EH (cell line): Measurements from ENCODE around the gene KLHL9.

Source experiments
- DNase-seq: peaks from one replicate; pipeline ENCODE4 v3.0.0-alpha.2; 2015; ENCODE audit warnings: low read depth

Gene KLHL9

DNA sequence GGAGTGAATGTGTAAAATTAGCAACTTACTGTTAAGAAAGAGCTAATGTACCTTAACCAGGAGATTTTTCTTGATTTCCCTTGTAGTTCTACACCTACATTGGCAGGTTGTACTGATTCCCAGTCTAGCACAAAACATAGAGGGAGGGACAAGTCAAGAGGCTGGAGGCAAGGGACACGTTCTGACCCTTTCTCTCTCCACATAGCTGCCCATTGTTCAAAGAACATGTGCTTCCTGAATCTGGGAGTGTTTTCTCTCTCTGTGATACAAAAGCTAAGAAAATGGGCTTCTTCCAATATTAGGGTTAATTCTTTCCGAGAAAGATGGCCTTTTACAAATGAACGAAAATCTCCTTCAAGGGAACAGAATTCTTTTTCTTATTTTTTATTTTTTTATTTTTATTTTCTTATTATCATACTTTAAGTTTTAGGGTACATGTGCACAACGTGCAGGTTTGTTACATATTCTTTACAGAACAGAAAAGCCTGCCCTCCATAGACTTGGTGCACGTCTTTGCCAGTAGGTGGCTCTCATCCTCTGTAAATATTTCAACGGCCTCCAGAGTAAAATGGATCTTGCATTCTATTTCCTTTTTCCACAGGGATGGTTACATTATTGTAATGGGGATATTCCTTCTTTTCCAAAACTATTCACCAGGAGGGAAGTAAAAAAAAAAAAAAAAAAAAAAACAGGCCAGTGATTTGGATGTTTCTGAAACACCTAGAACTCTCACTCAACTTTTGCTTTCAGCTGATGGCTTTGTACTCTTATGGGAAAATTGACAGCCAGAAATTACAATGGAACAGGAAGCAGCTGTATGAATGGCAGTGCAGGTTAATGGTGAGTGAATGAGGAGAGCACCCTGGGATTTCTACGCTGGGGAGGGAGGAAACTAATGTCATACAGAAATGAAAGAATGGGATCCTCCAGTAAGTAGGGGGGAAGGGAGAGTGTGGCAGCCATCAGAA lies 17.0 kb downstream of the KLHL9 start:
- peak; percentile 58 for DNase-seq

DNA sequence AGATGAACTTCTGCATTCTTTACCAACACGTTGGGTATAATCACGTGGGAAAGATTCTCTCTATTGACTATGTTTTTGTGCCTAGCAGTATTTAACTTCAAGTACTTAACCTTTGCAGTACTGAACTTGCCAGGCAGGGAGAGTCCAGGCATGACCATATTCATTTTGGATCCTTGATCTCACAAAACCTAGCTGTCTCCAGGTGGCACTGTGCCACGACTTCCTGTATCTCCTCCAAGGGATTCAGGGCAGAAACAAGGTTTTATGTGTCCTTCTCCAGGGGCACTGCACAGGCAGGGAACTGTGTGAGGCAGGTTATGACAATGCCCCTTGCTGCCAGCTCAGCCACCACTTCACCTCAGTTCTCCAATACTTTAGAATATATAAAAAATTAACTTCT lies 18.3 kb downstream of the KLHL9 start:
- peak; percentile 14 for DNase-seq

DNA sequence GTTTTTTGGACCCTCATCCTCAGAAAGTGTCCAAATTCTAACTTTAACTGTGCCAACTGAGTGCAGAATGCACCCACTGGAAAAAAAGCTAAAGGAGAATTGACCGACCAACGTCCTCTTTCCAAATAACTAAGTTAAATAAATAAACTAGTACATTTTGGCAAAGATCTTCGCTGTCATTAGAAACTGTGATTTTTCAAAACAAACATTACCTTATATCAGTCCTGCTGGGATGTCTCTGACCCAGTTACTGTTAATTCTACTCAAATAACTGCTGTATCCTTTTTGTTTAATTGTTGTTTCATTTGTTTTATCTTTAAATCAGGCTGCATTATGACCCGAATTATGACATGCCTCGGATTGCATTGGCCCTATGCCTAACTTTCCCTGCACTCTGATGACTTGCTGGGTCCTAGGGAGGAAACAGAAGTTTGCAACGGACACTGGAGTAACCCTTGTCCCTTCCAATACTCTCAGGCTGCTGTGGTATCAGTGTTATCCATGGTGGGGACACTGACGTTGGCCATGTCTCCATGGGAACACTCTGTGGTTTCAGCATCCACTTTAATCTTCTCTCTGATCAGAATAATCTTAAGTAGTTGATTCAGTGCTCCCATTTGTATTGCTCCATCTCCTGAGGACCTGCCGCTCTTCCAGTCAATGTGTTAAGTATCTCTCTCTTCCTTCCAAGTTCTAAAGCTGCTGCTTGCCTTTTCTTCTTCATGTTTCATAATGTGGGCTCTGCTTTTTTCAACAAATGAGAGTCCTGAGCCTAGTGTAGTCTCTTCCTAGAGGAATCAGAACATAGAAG lies 19.0 kb downstream of the KLHL9 start:
- DNase-seq = no peak

DNA sequence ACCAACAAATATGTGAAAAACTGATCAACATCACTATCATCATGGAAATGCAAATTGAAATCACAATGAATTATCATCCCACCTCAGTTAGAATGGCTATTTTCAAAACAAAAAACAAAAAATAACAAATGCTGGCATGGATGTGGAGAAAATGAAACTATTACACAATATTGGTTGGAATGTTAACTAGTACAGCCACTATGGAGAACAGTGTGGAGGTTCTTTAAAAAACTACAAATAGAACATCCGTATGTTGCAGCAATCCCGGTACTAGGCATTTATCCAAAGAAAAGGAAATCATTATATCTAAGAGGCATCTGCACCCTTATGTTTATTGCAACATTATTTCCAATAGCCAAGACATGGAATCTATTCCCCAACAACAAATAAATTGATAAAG lies 21.1 kb downstream of the KLHL9 start:
- no peak for DNase-seq

DNA sequence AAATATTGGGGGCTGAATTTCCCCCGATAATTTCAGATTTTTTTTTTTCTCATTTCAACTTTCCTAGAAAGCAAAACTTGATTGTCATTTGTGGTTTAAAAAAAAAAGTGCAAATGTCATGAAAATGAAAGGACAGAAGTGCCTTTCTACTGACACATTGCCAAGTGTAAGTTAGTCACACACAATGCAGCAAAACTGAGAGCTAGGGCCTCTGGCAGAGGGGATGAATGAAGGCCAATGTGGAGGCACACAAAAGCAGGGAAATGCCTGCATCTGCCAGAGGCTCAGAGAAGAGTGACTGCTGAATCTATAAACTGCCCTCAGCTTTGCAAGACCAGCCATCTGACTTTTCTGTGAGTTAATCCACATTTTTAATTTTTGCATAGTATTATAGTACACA lies 23.3 kb downstream of the KLHL9 start:
- no peak for DNase-seq

DNA sequence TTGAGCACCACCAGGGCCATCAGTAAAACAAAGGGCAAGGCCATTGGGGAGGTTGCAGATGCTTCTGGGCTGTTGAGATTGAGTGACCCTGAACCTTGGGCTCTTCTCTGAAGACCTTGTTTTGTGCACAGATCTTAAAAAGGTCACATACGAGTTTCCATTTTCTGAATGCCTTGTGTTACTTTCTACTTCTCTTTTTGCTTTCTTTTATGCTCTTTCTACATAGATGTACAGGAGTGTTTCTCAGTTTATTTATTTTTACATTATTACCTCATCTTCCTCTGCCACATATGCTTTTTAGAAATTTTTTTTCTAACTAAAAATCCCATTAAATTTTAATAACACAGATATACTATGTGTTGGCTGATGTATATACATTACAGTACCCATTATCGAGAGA lies 30.0 kb downstream of the KLHL9 start, which contains the start of gene IFNA5:
TSS of gene IFNA5 (minus strand) at position 101 of the 400 bp plus-strand sequence. CDS start at position 44, 57 bp downstream.
- DNase-seq = no peak

DNA sequence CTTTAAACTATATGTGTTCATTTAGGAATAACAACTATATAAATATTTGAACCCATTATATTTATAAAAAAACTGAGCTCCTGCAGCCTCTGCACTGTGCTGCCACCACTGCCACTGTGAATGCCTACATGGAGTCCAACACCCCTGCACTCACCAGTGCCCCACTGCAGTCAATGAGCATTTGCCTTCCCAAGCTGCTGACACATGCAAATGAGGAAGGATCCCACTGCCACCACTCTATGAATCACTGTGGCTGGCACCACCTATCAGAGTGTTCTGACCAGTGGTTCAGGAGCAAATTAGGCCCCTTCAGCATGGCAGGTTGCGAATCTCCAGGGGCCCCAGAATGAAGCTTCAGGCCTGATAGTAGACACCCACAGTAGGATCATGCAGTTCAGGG lies 39.2 kb downstream of the KLHL9 start:
- no peak for DNase-seq

DNA sequence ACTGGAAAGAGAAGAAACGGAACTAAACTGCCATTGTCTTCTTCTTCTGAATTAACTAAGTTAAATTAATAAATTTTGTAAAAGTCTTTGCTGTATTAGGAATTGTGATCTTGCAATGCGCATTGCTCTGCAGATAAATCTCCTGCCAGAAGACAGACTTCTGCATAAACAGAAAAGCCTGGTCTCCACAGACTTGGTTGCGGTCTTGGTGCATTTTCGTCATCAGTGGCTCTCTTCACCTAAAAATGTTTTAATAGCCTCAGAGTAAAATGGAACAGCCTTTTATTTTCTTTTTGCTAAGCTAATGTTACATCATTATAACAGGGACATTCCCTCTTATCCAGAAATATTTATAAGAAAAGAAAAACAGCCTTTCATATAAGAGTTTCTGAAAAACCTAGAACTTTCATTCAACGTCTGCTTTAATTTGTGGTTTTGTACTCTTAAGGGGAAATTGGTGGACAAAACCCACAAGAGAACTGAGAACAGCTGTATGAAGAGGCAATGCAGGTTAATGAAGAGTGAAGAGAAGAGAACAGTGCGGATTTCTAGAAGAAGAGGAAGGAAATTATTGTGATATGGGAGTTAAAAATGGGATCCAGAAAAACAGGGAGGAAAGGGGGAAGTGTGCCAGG lies 40.2 kb downstream of the KLHL9 start:
- DNase-seq = no peak

DNA sequence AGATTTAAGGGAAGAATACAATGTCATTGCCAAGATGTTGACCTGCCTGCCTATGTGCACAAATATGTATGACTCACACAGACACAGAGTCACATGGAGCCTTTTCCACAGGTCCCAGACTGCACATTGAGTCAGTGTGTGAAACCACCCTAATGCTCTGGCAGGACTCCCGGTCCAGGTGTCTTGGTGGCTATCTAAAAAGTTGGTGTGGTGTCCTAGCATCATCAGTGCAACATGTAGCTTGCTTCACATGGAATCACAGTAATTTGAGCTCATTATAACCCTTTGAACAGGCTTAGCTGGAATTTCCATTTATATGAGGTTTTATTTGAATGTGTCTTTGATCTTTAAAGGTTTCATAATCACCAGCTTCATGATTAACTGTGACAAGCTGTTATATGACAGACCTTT lies 40.8 kb downstream of the KLHL9 start:
- DNase-seq = no peak

DNA sequence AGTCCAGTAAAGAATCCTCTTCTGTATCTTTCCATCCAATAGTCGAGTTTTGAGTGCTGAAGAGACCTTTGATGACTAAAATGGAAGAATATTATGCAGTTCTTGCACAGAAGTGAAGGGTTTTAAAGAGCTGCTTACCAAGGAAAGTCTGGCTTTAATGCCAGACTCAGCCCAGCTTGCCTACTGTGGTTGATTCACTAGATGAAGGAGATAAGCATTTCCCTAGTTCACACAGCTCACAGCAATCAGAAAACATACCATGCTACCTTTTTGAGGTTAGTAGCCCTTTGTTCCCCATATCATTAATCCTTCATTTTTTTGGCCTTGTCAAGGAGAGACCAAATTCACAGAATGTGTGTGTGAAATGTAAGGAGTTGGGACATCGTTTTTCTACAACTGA lies 45.4 kb downstream of the KLHL9 start:
- no peak for DNase-seq

DNA sequence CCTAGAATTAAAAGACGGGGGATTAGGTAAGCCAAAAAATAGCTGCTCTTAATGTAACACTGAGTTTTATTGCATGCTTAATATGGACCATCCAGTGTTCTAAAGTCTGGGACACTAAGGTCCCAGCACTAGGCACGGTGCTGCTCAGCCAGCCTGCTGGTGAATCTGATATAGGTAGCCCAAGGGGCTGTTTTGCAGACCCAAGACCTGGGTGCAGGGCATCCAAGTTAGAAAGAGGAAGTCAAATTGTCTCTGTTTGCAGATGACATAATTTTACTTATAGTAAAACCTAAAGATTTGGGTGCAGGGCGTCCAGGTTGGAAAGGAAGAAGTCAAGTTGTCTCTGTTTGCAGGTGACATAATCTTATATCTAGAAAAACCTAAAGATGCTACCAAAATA lies 47.9 kb downstream of the KLHL9 start:
- DNase-seq = no peak

DNA sequence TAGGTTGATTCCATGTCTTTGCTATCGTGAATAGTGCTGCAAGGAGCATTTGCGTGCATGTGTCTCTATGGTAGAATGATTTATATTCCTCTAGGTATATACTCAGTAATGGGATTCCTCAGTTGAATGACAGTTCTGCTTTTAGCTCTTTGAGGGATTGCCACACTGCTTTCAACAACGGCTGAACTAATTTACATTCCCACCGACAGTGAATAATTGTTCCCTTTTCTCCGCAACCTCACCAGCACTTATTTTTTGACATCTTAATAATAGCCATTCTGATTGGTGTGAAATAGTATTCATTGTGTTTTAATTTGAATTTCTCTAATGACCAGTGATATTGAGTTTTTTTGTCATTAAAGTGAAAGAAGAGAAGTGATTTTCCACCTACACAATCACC lies 48.5 kb downstream of the KLHL9 start:
- DNase-seq = no peak

DNA sequence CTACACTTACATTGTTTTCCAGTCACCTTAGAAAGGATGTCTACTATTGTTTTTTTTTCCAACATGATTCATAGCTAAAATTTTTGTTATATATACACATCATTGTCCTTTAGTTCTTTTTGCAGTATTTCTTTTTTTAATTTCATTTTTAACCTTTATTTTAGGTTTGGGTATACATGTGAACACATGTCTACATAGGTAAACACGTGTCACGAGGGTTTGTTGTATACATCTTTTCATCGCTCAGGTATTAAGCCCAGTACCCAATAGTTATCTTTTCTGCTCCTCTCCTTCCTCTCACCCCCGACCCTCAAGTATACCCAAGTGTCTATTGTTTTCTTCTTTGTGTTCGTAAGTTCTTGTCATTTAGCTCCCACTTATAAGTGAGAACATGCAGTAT lies 49.1 kb downstream of the KLHL9 start:
- no peak for DNase-seq

DNA sequence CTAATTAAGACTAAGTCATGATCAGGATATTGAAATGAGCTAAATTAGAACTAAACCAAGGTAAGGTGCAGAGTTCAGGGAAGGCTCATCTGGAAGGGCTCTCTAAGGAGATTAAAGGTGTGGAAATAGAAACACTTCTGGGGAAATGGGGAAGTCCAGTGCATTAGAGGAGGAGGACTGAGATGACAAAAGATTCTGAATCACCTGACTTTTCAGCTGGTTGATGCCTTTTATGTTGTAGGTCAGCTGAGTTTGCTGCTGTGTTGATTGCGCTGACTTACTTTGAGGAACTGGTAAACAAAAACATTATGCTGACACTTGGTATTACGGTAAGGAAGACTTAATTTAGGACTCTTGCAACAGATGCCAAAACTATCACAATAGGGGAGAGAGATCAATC lies 53.9 kb downstream of the KLHL9 start:
- no peak for DNase-seq
